Renal cortex interstitium (tissue), 11 donors: Measurements from ENCODE around the gene EFNA2. TPM values are rescaled to one million over a fixed set of nuclear protein-coding genes. Genes with fewer than 3 reads are reported as not detected.
"Not testable (repeated sequence)": the region's sequence is repeated elsewhere in the genome, so short reads cannot be mapped to it uniquely, and the experiment has no call there.

ENCODE experiments used
- DNase-seq, 11 donors: peaks; one replicate each; pipeline ENCODE4 v3.0.0-alpha.2; 2013; ENCODE audit warnings: low read depth in 9 of 11, low spot score in 4 of 11; ENCODE audit errors: extremely low read depth in 1 of 11
- polyA plus RNA-seq, 3 donors: library from polyadenylated mRNA; unstranded; fragments of 120-200 nt; gene quantifications; one replicate each; pipeline ENCODE4 v1.2.1, GENCODE V29; 2013; ENCODE audit not compliant: insufficient read length in 3 of 3

Gene EFNA2
- polyA plus RNA-seq, 3 donors = 1.5 to 3.8 (median 3.6) TPM

DNA sequence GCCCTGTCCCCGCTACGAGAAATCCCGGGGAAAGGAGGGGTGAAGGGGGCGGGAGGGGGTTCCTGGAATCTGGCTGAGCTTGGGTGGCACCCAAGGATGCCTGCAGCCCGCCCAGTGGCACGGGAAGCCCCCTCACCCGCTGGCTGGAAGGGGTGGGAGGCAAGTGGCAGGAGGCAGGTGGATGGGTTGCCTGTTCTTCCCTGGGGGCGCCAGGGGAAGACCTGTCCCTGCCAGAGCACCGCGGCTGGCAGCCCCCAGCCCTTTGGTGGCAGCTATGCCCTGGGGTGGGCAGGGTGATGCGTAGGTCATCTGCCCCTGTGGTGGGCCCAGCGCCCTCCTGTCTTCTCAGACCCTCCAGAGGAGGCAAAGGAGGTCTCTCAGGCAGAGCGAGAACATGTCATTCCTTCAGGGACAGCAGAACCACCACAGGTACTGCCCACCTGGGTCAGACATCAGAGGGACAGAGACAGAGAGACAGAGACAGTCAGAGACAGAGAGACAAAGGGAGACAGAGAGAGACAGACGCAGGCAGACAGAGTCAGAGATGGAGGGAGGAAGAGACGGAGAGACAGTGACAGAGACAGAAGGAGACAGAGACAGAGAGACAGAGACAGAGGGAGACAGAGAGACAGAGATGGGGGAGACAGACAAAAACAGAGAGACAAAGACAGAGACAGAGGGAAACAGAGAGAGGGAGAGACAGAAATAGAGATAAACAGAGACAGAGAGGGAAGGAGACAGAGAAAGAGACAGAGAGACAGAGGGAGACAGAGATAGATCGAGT lies 36.7 kb downstream of the EFNA2 start:
- DNase-seq = no peak

GRCh38 chr19:1324249-1324805 lies 38.7 kb downstream of the EFNA2 start:
- DNase-seq = no peak

GRCh38 chr19:1324806-1325567 lies 39.3 kb downstream of the EFNA2 start:
- peak in 10 of 11 donors; percentile 33 to 70 (median 58) for DNase-seq

DNA sequence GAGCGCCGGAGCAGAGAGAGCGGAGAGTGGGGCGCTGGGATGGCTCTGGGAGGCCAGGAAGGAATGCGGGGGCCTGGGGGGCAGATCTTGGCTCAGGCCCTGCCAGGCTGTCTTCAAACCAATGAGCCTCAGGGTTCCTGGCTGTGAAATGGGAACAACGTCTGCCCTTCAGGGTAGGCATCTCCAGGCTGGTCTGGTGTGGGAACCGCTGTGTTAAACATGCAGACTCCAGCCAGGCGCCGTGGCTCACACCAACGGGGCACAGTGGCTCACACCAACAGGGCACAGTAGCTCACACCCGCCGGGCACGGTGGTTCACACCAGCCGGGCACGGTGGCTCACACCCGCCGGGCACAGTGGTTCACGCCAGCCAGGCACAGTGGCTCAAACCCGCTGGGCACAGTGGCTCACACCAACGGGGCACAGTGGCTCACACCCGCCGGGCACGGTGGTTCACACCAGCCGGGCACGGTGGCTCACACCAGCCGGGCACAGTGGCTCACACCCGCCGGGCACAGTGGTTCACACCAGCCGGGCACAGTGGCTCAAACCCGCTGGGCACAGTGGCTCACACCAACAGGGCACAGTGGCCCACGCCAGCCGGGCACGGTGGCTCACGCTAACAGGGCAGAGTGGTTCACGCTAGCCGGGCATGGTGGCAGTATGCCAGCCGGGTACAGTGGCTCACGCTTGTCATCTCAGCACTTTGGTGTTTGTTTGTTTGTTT lies 40.1 kb downstream of the EFNA2 start:
- no peak for DNase-seq

GRCh38 chr19:1327125-1327524 lies 41.5 kb downstream of the EFNA2 start:
- no peak for DNase-seq

DNA sequence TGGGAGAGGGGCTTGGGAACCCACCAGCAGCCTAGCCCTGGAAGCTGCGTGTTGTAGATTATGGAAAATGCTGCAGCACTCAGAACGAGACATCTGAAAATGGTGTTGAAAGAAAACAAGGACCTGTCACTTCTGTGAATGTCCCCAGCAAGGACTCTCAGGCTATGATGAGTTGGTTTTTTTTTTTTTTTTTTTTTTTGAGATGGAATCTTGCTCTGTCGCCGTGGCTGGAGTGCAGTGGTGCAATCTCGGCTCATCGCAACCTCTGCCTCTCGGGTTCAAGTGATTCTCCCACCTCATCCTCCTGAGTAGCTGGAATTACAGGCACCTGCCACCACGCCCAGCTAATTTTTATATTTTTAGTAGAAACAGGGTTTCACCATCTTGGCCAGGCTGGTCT lies 46.5 kb downstream of the EFNA2 start:
- not testable (repeated sequence) for DNase-seq

DNA sequence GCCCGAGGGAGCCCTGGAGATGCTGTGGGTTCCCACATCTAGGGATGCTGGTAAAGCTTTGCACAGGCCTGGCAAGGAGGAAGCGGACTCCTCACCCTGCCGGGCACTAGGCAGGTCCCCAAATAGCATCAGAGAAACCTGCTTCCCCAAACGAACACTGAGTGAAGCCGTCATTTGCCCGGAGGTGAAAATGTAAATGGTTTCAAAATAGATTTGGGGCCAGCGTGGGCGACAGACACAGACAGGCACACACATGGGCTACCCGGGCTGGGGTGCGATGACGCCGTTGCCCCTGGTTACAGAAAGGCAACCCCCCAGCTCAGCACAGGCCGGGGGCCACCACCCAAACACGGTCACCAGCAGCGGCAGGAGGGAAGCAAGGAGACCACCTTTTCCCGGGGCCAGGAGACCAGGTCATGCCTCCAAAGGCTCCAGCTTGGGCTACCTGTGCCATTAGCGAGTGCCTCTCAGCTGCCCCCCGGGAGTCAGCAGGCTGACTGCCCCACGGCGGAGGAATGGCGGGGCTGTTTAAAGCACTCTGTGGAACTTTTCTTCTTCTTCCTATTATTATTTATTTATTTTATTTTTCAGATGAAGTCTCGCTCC lies 50.5 kb downstream of the EFNA2 start:
- DNase-seq = no peak

- DNase-seq = no peak
Measured at GRCh38 chr19:1340681-1341469, 55.2 kb downstream of the EFNA2 start.

DNA sequence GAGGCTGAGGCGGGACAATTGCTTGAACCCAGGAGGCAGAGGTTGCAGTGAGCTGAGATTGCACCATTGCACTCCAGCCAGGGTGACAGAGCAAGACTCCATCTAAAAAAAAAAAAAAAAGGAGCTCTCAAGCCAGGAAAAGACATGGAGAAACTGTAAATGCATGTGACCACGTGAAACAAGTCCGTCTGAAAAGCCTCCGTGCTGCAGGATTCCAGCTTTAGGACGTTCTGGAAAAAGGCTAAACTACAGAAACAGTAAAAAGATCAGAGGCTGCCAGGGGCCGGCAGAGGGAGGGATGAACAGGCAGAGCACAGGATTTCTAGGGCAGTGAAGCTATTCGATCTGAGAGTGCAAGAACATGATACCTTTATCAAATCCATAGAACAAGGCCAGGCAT lies 57.4 kb downstream of the EFNA2 start:
- no peak for DNase-seq

- no peak for DNase-seq
Measured at GRCh38 chr19:1349211-1349610, 63.5 kb downstream of the EFNA2 start.

DNA sequence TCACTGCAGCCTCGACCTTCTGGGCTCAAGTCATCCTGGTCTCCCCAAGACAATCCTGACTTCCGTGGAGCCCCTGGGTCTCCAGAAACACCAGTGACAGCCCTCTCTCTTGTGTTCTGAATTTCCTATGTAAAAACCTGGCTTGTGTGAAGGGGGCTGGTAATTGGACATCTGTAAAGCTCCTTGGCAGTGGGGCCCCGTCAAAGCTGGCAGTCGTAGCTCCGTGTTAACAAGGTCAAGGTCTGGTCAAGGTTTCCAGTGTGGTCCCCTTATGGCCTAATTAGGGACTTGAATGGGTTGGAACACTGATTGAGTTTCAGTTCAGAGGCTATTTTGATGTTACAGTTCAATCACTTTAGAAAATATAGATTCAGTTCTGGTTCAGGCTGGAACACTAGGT lies 65.2 kb downstream of the EFNA2 start:
- no peak for DNase-seq

Other genes starting within 250 kb of the EFNA2 start
- 10 to 100 TPM in 1 of 3 donors, 1 to 10 TPM in 2; 7.2 to 10.1 (median 8.2) TPM for gene ABCA7, start 245.8 kb upstream of the EFNA2 start, polyA plus RNA-seq
- 10 to 100 TPM in 2 of 3 donors, 1 to 10 TPM in 1; 8.5 to 15.7 (median 15.4) TPM for gene ARHGAP45, start 218.7 kb upstream of the EFNA2 start, polyA plus RNA-seq
- 100 to 1,000 TPM; 120 to 167 (median 144) TPM for gene POLR2E, start 190.5 kb upstream of the EFNA2 start, polyA plus RNA-seq
- gene GPX4, start 181.9 kb upstream of the EFNA2 start, polyA plus RNA-seq = 100 to 1,000 TPM; 237 to 269 (median 243) TPM
- 10 to 100 TPM; 14.9 to 23.6 (median 18.3) TPM for gene SBNO2, start 111.6 kb upstream of the EFNA2 start, polyA plus RNA-seq
- gene STK11, start 80.1 kb upstream of the EFNA2 start, polyA plus RNA-seq = 10 to 100 TPM; 56.8 to 62.2 (median 59.0) TPM
- 1 to 10 TPM; 1.5 to 8.7 (median 2.0) TPM for gene CBARP, start 47.9 kb upstream of the EFNA2 start, polyA plus RNA-seq
- gene ATP5F1D, start 44.1 kb upstream of the EFNA2 start, polyA plus RNA-seq = 100 to 1,000 TPM in 2 of 3 donors, 10 to 100 TPM in 1; 82.2 to 145 (median 129) TPM
- 10 to 100 TPM; 42.1 to 70.7 (median 67.6) TPM for gene MIDN, start 37.3 kb upstream of the EFNA2 start, polyA plus RNA-seq
- gene CIRBP, start 16.5 kb upstream of the EFNA2 start, polyA plus RNA-seq = 100 to 1,000 TPM; 803 to 982 (median 849) TPM
- 10 to 100 TPM; 14.8 to 25.6 (median 21.3) TPM for gene FAM174C, start 10.3 kb upstream of the EFNA2 start, polyA plus RNA-seq
- 10 to 100 TPM; 39.5 to 84.1 (median 76.6) TPM for gene NDUFS7, start 98.0 kb downstream of the EFNA2 start, polyA plus RNA-seq
- gene GAMT, start 115.7 kb downstream of the EFNA2 start, polyA plus RNA-seq = 10 to 100 TPM; 25.6 to 39.6 (median 37.4) TPM
- gene DAZAP1, start 121.7 kb downstream of the EFNA2 start, polyA plus RNA-seq = 100 to 1,000 TPM in 1 of 3 donors, 10 to 100 TPM in 2; 79.6 to 103 (median 90.2) TPM
- 100 to 1,000 TPM; 587 to 892 (median 766) TPM for gene RPS15, start 152.5 kb downstream of the EFNA2 start, polyA plus RNA-seq
- 1 to 10 TPM; 1.2 to 1.9 (median 1.5) TPM for gene APC2, start 164.2 kb downstream of the EFNA2 start, polyA plus RNA-seq
- gene C19orf25, start 193.3 kb downstream of the EFNA2 start, polyA plus RNA-seq = 10 to 100 TPM; 17.0 to 33.0 (median 31.3) TPM
- gene PCSK4, start 204.5 kb downstream of the EFNA2 start, polyA plus RNA-seq = 10 to 100 TPM in 1 of 3 donors, 1 to 10 TPM in 2; 4.4 to 11.4 (median 7.8) TPM
- gene REEP6, start 205.3 kb downstream of the EFNA2 start, polyA plus RNA-seq = 10 to 100 TPM; 14.5 to 28.1 (median 23.8) TPM
- 1 to 10 TPM in 1 of 3 donors, under 1 TPM in 2; 0.47 to 1.2 (median 0.62) TPM for gene ADAMTSL5, start 227.1 kb downstream of the EFNA2 start, polyA plus RNA-seq
- under 1 TPM; 0.11 to 0.45 (median 0.14) TPM for gene PLK5, start 238.2 kb downstream of the EFNA2 start, polyA plus RNA-seq